K562 (cell line): ENCODE measurements around the gene FARP1. TPM values are rescaled to one million over a fixed set of nuclear protein-coding genes. Genes with fewer than 3 reads are reported as not detected.

Experiments used
- ARID3A ChIP-seq: IDR thresholded peaks from 2 replicates; pipeline ENCODE4 v1.6.1; 2012; ENCODE audit warnings: low read depth, low read length, improper control_type of control experiment, borderline replicate concordance
- BRF2 ChIP-seq: IDR thresholded peaks from 3 replicates; pipeline ENCODE4 v1.6.1; 2011; ENCODE audit warnings: borderline replicate concordance, mild to moderate bottlenecking; ENCODE audit not compliant: insufficient read length, insufficient read depth
- GATAD2B ChIP-seq: fragments of 450-650 bp; IDR thresholded peaks from 2 replicates; pipeline ENCODE4 v1.6.1; 2017; ENCODE audit warnings: mild to moderate bottlenecking, borderline replicate concordance
- HINFP ChIP-seq: fragments of 450-650 bp; conservative IDR thresholded peaks from 2 replicates; pipeline ENCODE4 v1.6.1; 2016; ENCODE audit warnings: missing genetic modification characterization, low read depth, mild to moderate bottlenecking, control low read depth, missing compliant biosample characterization
- LEF1 ChIP-seq: fragments of 450-650 bp; IDR thresholded peaks from 2 replicates; pipeline ENCODE4 v1.6.1; 2016; ENCODE audit warnings: mild to moderate bottlenecking
- NR2F6 ChIP-seq: fragments of 450-650 bp; formaldehyde crosslinking; IDR thresholded peaks from 2 replicates; pipeline ENCODE4 v1.4.0; 2020; ENCODE audit warnings: mild to moderate bottlenecking
- ZNF174 ChIP-seq: fragments of 250-450 bp; sonication (Bioruptor Pico); IDR thresholded peaks from 2 replicates; pipeline ENCODE4 v1.4.0; 2020; ENCODE audit warnings: mild to moderate bottlenecking
- polyA plus RNA-seq, 8 experiments: library from polyadenylated mRNA; depleted of rRNA in 4 of 8; stranded (reverse) in 5 of 8; unstranded in 3 of 8; fragments of >200 nt; fragmentation: Nextera tagmentation in 2 of 8; fragmentation: Illumina TruSeq in 1 of 8; extraction: Ambion mirVana in 2 of 8; extraction: Trizol in 1 of 8; gene quantifications; 2 replicates each; pipeline versions ENCODE4 v1.2.1 to v1.2.3, GENCODE V29; 2011 to 2014; ENCODE audit warnings: inconsistent platforms in 1 of 8, missing spikeins in 1 of 8
- total RNA-seq, 7 experiments: library from RNA; depleted of rRNA in 6 of 7; stranded (reverse); fragments of >200 nt in 6 of 7; fragmentation: Illumina TruSeq in 2 of 7; extraction: Trizol in 2 of 7; gene quantifications; 2 replicates each; pipeline versions ENCODE4 v1.2.1 to v1.2.3, GENCODE V29; 2011 to 2021; ENCODE audit warnings: low replicate concordance in 1 of 7

FARP1 gene
- total and polyA plus RNA-seq, 9 of the 15 experiments (the other 6 are each of a cell fraction or from before 2014, with no cell fraction given) = 0.03 to 0.29 (median 0.05) TPM; not detected in 3

- TF ChIP-seq GATAD2B (no peak), ZNF174 (CRISPR knock-in tag) (no peak), ARID3A (no peak), BRF2 (no peak), NR2F6 (CRISPR knock-in tag) (no peak), LEF1 (no peak), HINFP (tag) (no peak)
Measured at GRCh38 chr13:98222081-98222554, 79.2 kb downstream of the FARP1 start (continued).
